NT2/D1 (cell line): ENCODE results near the gene HIPK2.

Experiments
- DNase-seq: peaks from one replicate; pipeline ENCODE4 v3.0.0-alpha.2; 2011; ENCODE audit warnings: low read depth, low spot score
- H3K27me3 ChIP-seq: 2 replicates; pipeline ENCODE4 v1.6.0; 2011; ENCODE audit warnings: mild to moderate bottlenecking; ENCODE audit not compliant: insufficient read length, insufficient read depth
- H3K36me3 ChIP-seq: 2 replicates; pipeline ENCODE4 v1.6.1; 2011; ENCODE audit warnings: mild to moderate bottlenecking, low read length, mixed read lengths; ENCODE audit not compliant: insufficient read depth, insufficient read length
- H3K4me1 ChIP-seq: 2 replicates; pipeline ENCODE4 v1.5.1; 2011; ENCODE audit not compliant: insufficient read depth, insufficient read length
- H3K4me3 ChIP-seq: 2 replicates; pipeline ENCODE4 v1.5.1; 2011; ENCODE audit warnings: low read depth; ENCODE audit not compliant: insufficient read length
- H3K9ac ChIP-seq: 2 replicates; pipeline ENCODE4 v1.6.0; 2011; ENCODE audit warnings: low read depth; ENCODE audit not compliant: insufficient read length
- H3K9me3 ChIP-seq: 2 replicates; pipeline ENCODE4 v1.5.1; 2011; ENCODE audit warnings: mild to moderate bottlenecking, low read length; ENCODE audit not compliant: insufficient read depth
- SUZ12 ChIP-seq: IDR thresholded peaks from 2 replicates; pipeline ENCODE4 v1.6.1; 2011; ENCODE audit not compliant: insufficient read length, insufficient read depth; ENCODE audit errors: extremely low read depth
- YY1 ChIP-seq: IDR thresholded peaks from 2 replicates; pipeline ENCODE4 v1.6.1; 2011; ENCODE audit not compliant: insufficient read length, insufficient read depth
- ZNF274 ChIP-seq: IDR thresholded peaks from 2 replicates; pipeline ENCODE4 v1.6.1; 2011; ENCODE audit warnings: mild to moderate bottlenecking, low read depth, low read length

The HIPK2 gene

GRCh38 chr7:139635526-139636302 is 142.1 kb downstream of the HIPK2 start:
- TF ChIP-seq SUZ12 (no peak), ZNF274 (no peak), YY1 (no peak)
- no peak for DNase-seq
- Histone ChIP-seq H3K4me1 (no peaks in the 10 kb centered on the region), H3K36me3 (peaks cover 4% of the 10 kb centered on the region), H3K9me3 (no peaks in the 10 kb centered on the region; the same call in 1 of the 2 replicates), H3K4me3 (no peak overlapping the region), H3K27me3 (no peaks in the 10 kb centered on the region), H3K9ac (no peak overlapping the region)

GRCh38 chr7:139634087-139634486 is 143.7 kb downstream of the HIPK2 start:
- TF ChIP-seq ZNF274 (no peak), SUZ12 (no peak), YY1 (no peak)
- DNase-seq, result no peak
- H3K9me3 ChIP-seq, result no peaks in the 10 kb centered on the region; the same call in 1 of the 2 replicates

GRCh38 chr7:139631520-139632031 is 146.2 kb downstream of the HIPK2 start:
- TF ChIP-seq YY1 (no peak), ZNF274 (no peak), SUZ12 (no peak)
- H3K4me1 ChIP-seq, result peaks cover 3% of the 10 kb centered on the region
- DNase-seq, result no peak
- no peaks in the 10 kb centered on the region for H3K27me3 ChIP-seq
- no peak overlapping the region for H3K4me3 ChIP-seq
- no peak overlapping the region for H3K9ac ChIP-seq
- H3K9me3 ChIP-seq, result no peaks in the 10 kb centered on the region; the same call in 1 of the 2 replicates
- H3K36me3 ChIP-seq, result peaks cover 7% of the 10 kb centered on the region

More at GRCh38 chr7:139634087-139634486, 143.7 kb downstream of the HIPK2 start:
- H3K4me3 ChIP-seq, result no peak overlapping the region
- H3K9ac ChIP-seq, result no peak overlapping the region
- peaks cover 7% of the 10 kb centered on the region for H3K36me3 ChIP-seq
- no peaks in the 10 kb centered on the region for H3K27me3 ChIP-seq
- no peaks in the 10 kb centered on the region for H3K4me1 ChIP-seq

- Histone ChIP-seq H3K36me3 (peaks cover 12% of the 10 kb centered on the region), H3K9ac (no peak overlapping the region), H3K4me3 (no peak overlapping the region), H3K4me1 (peaks cover 3% of the 10 kb centered on the region), H3K9me3 (no peaks in the 10 kb centered on the region), H3K27me3 (no peaks in the 10 kb centered on the region)
- no peak for DNase-seq
- TF ChIP-seq ZNF274, result no peak
- no peak for TF ChIP-seq YY1
- TF ChIP-seq SUZ12, result no peak
Measured at GRCh38 chr7:139630643-139631519, 146.9 kb downstream of the HIPK2 start.

- TF ChIP-seq ZNF274 (no peak), SUZ12 (no peak), YY1 (no peak)
- no peak for DNase-seq
- H3K27me3 ChIP-seq, result no peaks in the 10 kb centered on the region
- H3K4me1 ChIP-seq, result peaks cover 3% of the 10 kb centered on the region
- peaks cover 18% of the 10 kb centered on the region for H3K36me3 ChIP-seq
- H3K4me3 ChIP-seq, result no peak overlapping the region
- no peak overlapping the region for H3K9ac ChIP-seq
- H3K9me3 ChIP-seq, result no peaks in the 10 kb centered on the region
Measured at GRCh38 chr7:139629392-139630082, 148.3 kb downstream of the HIPK2 start.

- H3K36me3 ChIP-seq, result peaks cover 18% of the 10 kb centered on the region
- no peak for TF ChIP-seq SUZ12
- TF ChIP-seq ZNF274, result no peak
- TF ChIP-seq YY1, result no peak
Measured at GRCh38 chr7:139627831-139628230, 150.0 kb downstream of the HIPK2 start.

More at GRCh38 chr7:139627831-139628230, 150.0 kb downstream of the HIPK2 start:
- no peaks in the 10 kb centered on the region for H3K9me3 ChIP-seq
- DNase-seq, result no peak
- no peak overlapping the region for H3K9ac ChIP-seq
- no peak overlapping the region for H3K4me3 ChIP-seq
- no peaks in the 10 kb centered on the region for H3K27me3 ChIP-seq
- H3K4me1 ChIP-seq, result peaks cover 3% of the 10 kb centered on the region
